ENCODE measurements around the gene MRPL54.

Gene MRPL54

DNA sequence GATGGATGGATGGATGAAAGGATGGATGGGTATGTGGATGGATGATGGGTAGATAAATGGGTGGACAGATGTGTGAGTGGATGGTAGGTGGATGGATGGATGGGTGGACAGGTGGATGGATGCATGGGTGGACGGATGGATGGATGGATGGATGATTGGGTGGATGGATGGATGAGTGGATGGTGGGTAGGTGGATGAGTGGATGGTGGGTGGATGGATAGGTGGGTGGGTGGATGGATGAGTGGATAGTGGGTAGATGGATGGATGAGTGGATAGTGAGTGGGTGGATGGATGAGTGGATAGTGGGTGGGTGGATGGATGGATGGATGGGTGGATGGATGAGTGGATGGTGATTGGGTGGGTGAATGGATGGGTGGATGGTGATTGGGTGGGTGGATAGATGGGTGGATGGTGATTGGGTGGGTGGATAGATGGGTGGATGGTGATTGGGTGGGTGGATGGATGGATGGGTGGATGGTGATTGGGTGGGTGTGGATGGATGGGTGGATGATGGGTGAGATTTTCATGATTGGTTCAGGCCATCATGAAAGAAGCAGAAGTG, 14.1 kb downstream of the MRPL54 start:
- no peak for TF ChIP-seq CTCF (IDR thresholded peaks at IDR 0.05)
- Histone ChIP-seq H3K27ac (no peak overlapping the region), H3K27me3 (peaks cover 0 to 32% of the 10 kb centered on the region in 2 donors), H3K4me1 (no peaks in the 10 kb centered on the region), H3K9me3 (peaks cover 0 to 14% (median 9%) of the 10 kb centered on the region in 3 donors), H3K4me3 (no peak overlapping the region), H3K36me3 (no peaks in the 10 kb centered on the region)
- intact Hi-C loops (cut with DNase I; ENCODE audit: low total_unique reads), result no loop called here
- DNase-seq, result no peak

GRCh38 chr19:3778104-3778867, 15.8 kb downstream of the MRPL54 start:
- H3K4me3 ChIP-seq, result no peak overlapping the region
- H3K4me1 ChIP-seq, result no peaks in the 10 kb centered on the region
- peaks cover 0 to 27% (median 24%) of the 10 kb centered on the region in 3 donors for H3K9me3 ChIP-seq
- intact Hi-C loops (cut with DNase I; ENCODE audit: low total_unique reads), result no loop called here
- no peaks in the 10 kb centered on the region for H3K36me3 ChIP-seq
- no peak for TF ChIP-seq CTCF (IDR thresholded peaks at IDR 0.05)
- H3K27me3 ChIP-seq, result peaks cover 0 to 42% of the 10 kb centered on the region in 2 donors
- DNase-seq, result no peak
- no peak overlapping the region for H3K27ac ChIP-seq

DNA sequence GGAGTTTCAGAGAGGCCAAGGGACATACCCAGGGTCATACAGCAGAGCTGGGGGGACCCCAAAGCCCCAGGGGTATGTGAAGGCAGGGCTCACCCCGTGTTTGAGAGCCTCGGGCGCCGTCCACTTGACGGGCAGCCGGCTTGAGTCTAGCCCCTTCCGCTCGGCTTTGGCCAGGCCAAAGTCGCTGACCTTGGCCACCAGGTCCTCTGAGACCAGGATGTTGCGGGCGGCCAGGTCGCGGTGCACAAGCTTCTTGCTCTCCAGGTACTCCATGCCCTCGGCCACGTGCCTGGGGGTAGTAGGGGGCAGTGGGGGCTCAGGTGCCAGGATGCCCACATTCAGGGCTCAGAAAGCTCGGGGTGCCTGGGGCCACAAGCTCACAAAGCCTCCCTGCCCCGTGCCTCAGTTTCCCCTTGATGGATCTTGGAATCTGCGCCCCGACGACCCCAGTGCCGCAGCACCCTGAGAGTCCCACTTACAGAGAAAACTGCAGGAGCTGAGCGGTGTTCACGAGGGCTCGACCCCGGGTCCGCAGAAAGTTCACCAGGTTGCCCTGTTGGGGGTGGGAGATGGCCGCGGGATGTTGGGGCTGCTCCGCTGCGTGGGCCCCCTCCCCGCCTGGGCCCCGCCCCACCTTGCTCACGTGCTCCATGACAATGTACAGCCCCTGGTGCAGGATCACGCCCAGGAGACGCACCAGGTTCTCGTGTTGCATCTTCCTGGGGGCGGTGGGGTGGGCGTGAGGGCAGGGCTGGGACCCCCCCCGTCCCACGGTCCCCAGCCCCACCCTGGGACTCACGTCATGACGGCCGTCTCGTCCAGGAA, 16.6 kb downstream of the MRPL54 start:
- H3K27me3 ChIP-seq, result peaks cover 0 to 50% of the 10 kb centered on the region in 2 donors
- no peaks in the 10 kb centered on the region for H3K36me3 ChIP-seq
- TF ChIP-seq CTCF (IDR thresholded peaks at IDR 0.05), result no peak
- DNase-seq, result no peak
- H3K4me1 ChIP-seq, result no peaks in the 10 kb centered on the region
- no peak overlapping the region for H3K27ac ChIP-seq
- peaks cover 0 to 27% (median 24%) of the 10 kb centered on the region in 3 donors for H3K9me3 ChIP-seq
- intact Hi-C loops (cut with DNase I; ENCODE audit: low total_unique reads), result no loop called here
- no peak overlapping the region for H3K4me3 ChIP-seq

DNA sequence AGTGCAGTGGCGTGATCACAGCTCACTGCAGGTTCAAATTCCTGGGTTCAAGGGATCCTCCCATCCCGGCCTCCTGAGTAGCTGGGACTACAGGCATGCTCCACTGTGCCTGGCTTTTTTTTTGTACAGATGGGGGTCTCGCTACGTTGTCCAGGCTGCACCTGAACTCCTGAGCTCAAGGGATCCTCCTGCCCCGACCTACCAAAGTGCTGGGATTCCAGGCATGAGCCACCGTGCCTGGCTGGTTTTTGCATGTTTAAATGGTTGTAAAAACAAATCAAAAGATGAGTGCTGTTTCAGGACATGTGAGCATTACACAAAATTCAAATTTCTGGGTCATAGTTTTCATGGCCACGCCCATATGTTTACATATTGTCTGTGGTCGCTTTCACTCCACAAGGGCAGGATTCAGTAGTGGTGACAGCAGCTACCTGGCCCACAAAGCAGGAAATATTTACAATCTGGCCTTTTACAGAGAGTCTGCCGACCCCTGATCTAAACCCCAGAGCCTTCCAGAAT, 18.4 kb downstream of the MRPL54 start:
- H3K36me3 ChIP-seq, result no peaks in the 10 kb centered on the region
- H3K9me3 ChIP-seq, result peaks cover 0 to 27% (median 24%) of the 10 kb centered on the region in 3 donors
- DNase-seq, result no peak
- no peak for TF ChIP-seq CTCF (IDR thresholded peaks at IDR 0.05)
- H3K27ac ChIP-seq, result no peak overlapping the region
- peaks cover 0 to 9% (median 0%) of the 10 kb centered on the region in 4 donors for H3K4me1 ChIP-seq
- peaks cover 0 to 68% of the 10 kb centered on the region in 2 donors for H3K27me3 ChIP-seq
- intact Hi-C loops (cut with DNase I; ENCODE audit: low total_unique reads), result no loop called here
- no peak overlapping the region for H3K4me3 ChIP-seq

- intact Hi-C loops (cut with DNase I; ENCODE audit: low total_unique reads), result no loop called here
- H3K27me3 ChIP-seq, result peaks cover 0 to 75% of the 10 kb centered on the region in 2 donors
Measured at GRCh38 chr19:3781603-3782002, 19.1 kb downstream of the MRPL54 start.

More at GRCh38 chr19:3781603-3782002, 19.1 kb downstream of the MRPL54 start:
- Histone ChIP-seq H3K4me3 (no peak overlapping the region), H3K27ac (no peak overlapping the region), H3K4me1 (peaks cover 0 to 13% (median 0%) of the 10 kb centered on the region in 4 donors), H3K36me3 (no peaks in the 10 kb centered on the region), H3K9me3 (peaks cover 0 to 27% (median 24%) of the 10 kb centered on the region in 3 donors)
- TF ChIP-seq CTCF (IDR thresholded peaks at IDR 0.05), result no peak
- DNase-seq, result no peak

Measured in tibial artery (tissue), 4 donors.